GM18519 (cell line): ENCODE measurements around the gene FAM217A.
"Not testable (repeated sequence)": the region's sequence is repeated elsewhere in the genome, so short reads cannot be mapped to it uniquely, and the experiment has no call there.

Source experiments
- ATAC-seq: cut with Tn5 transposase; IDR thresholded peaks from one replicate; pipeline ENCODE4 v1.9.1; 2021; ENCODE audit warnings: mild to moderate bottlenecking, moderate library complexity; ENCODE audit not compliant: unreplicated experiment, low FRiP score

Gene FAM217A, protein sequence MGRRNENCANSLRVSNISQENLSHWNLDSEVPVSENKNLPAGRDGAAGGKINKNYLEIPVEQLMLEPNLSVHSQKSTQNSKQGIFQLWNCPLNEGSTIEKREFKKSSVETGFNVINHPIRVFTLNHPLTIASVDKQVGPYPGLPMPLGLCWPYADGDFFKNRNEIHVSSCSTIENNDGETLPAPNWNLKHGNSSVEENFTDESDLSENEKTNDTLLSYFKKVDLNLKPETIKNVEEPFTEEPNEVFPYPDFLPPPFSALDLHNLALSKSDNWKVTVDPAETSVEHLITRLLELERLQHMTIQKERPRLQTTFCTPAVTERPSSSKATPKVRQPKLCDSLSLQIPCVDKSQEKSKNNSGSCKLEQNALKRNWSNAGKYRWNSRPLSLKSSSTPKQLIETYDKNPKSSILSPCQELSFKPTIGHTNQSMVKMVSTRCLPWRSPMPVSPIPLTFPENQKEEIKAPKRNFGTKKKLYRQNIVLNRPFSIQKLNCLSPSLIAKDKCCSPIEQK

DNA sequence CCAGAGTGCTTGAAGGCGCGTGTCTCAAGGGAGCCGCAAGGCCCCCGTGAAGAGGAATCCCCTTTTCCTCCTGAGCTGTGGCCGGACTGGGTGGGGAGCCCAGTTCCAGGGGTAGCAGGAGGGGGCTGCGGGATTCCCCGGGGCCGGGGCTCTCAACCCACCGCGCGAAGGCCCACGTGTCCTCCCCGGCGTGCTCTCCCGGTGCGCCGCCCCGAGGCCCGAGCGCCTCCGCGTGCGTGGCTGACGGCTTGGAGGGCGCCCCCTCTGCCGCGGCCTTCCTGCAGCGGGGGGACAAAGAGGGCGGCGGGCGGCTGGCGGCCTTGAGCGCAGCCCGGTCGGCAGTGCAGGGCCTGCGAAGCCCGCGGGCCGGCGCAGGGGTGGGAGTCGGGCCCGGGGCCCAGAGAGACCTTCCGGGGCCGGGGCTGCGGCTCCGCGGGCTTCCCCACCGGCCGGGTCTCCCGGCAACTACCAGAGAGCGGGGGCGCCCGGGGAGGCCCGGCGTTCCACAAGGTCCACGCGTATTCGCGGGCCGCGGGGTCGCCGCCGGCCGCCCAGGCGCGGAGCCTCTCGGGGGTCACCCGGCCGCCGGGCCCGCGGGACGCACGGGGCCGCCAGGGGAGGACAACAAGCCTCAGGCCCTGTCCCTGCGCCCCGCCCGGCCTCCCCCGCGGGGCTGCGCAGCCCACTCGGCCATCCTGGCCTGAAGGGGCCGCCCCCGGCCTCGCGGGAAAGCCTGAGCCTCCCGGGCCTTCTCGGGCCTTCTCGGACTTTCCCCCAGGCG is at the start of gene FAM217A:
Gene FAM217A (minus strand): TSS at position 447 of the 781 bp plus-strand sequence. CDS start 1,723 bp downstream, outside the sequence.
- ATAC-seq, result no peak

DNA sequence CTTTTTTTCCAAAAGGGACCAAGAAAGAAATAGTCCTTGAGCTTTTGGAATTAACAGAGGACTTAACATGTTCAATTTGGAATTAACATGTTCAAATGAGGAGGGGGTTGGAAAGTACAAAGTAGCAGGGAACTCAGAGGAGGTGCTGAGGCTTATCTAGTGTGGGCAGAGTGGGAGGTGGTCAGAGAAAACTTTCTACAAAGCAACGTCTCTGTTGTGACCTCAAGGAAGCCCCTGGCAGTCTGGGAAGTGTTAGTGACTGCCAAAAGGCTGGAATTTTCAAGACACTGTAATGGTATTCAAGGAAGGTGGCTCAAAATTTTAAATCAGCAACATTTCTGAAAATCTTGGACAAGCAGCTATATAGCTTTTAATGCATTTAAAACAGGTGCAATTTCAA is 49.1 kb upstream of the FAM217A start:
- ATAC-seq, result no peak

DNA sequence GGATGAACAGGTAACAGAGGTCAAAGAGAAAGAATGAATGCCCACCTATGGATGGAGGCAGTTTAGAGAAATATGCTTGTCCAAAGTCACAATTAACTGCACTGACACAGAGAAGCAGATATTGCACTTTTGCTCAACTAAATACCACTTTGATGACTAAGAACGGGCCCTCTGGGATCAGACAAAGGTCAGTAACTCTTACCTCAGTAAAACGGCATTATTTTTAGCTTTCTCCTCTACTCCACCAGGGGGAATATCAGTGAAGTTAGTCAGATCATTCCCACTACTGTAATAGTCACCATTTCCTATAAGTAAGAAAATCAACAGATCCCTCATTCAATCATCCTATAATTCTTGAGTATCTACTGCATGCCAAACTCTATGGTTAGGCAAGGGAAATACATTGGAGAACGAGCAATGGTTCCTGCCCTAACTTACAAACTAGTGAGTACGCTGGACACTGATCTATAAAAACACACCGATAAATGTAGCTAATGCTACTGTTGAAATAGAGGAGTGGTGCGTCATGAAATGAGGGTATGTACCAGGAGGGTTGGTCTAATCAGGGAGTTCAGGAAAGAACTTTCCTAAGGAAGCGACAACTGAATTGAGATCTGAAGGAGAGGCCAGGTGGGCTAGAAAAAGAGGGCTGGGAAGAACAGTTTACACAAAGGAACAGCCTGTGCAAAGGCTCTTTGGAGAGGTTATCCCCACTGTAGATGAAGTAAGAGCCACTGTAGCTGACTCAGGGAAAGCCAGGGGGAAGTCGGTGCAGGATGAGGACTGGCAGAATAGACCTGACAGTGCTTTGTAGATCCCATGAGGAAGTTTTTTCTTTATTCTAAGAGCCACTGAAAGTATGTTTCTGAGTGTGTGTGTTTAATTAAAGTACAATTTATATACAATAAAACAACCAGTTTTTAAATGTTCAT is 47.3 kb upstream of the FAM217A start:
- ATAC-seq, result no peak

DNA sequence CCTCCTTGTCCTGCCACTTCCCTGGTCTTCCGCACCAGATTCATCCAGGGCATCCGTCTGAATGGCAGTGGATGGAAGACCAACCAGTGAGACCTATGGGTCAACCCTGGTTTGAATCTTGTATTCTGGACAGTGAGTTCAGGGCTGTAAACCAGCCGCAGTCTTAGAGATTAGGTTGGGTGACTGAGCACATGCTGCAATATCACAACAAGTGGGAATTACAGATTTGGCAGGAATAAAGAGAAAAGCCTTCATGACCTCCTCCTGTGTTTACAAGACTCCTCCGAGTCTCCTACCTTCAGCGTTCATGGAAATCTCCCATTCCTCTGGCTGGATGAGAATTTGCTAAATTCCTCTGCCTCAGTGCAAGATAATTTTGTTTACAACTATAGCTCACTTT is 46.6 kb upstream of the FAM217A start:
- no peak for ATAC-seq

DNA sequence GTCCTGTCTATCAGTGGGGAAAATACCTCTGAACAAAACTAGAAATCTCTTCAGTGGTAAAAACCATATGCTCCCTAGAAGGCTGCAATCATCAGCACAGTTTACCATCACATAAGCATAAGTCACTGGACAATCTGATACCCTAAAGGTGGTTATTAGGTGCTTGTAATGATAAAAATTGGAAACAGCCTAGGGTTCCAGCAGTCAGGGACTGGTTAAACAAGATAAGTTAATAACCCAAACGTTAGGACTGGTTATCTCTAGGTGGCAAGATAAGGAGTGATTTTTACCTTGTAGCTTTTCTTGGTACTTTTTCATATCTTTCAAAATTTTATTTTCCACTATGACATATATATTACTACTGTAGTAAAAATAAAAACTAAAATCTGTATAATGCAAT is 45.4 kb upstream of the FAM217A start:
- no peak for ATAC-seq

DNA sequence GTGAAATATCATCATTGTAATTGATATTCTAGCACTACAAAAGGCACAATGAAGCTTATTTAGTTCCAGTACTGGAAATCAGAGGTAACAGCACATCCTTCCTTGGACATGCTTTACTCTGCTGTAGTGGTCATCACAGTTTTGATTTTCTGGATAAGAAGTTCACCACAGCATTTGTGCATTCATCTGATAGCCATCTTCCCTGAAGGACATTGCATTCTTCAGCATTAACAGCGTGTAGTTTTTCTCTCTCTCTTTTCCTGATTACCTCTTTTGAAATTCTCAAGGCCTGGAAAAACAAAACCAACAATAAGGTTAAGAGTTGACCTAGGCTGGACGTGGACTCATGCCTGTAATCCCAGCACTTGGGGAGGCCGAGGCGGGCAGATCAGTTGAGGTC is 36.8 kb upstream of the FAM217A start:
- ATAC-seq, result no peak

DNA sequence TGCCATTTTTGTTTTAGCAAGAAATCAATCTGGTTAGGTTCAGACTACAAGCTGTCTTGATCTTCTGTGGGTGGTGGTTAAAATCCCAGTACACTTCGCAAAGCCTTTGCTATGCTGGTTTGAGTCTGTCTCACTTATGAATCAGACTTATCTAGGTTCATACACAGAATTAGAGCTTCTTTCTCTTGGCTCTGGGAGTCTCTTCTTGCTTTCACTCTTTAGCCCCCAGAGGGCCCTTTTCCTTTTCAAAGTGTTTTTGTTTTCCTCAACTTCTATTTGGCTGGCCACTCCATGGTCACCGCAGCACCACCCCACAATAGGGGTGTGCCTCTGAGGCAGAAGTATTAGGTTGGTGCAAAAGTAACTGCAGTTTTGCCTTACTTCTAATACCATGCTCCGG is 35.2 kb upstream of the FAM217A start:
- ATAC-seq, result no peak

DNA sequence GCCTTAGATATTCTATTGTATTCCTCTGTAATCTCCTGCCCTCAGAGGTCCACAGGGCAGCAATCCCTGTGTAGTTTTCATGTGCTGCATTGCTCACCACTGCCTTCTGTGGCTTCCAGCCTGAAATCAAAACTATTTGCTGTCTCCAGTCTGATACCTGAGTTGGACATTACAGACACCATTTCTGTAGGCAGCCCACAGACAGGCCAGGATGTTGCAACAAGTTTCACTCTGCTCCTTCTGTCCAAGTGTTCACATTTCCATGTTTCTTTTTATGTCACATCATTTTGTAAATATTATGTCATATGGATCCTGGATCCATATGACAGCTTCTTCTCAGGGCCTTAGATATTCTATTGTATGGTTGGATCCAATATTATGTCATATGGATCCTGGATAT is 34.7 kb upstream of the FAM217A start:
- ATAC-seq, result no peak

DNA sequence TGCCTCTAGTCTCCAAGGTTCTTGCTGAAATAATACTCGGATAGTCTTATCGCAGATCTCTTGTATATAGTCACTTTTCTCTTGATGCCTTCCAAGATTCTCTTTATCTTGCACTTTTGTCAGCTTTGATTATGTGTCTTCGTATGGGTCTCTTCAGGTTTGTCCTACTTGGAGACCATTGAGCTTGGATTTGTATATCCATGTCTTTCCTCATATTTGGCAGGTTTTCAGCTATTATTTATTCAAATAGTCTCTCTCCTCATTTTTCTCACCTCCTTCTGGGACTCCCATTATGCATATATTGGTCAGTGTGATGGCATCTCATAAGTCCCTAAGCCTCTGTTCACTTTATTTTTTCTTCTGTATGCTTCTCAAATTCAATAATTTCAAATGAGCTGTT is 33.4 kb upstream of the FAM217A start:
- ATAC-seq, result no peak

DNA sequence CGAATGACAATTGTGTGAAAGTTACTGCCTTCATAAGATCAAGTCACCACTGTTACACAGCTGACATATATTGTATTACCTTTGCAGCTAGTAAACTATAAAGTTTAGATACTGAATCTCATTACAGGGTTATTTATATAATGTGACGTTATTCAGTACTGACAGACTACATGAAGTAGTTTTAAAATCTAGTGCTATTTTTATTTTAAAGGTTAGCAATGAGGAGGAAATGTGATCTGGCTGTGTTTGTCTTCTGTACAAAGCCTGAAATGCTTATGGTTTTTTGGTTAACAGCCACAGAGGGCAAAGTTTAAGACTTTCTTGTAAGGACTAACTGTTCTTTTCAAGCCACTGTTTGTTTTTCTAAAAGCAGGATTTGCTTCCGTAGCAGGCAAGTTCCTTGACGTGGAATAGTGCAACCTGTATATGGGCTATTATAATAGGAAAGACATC is 30.5 kb upstream of the FAM217A start:
- not testable (repeated sequence) for ATAC-seq

DNA sequence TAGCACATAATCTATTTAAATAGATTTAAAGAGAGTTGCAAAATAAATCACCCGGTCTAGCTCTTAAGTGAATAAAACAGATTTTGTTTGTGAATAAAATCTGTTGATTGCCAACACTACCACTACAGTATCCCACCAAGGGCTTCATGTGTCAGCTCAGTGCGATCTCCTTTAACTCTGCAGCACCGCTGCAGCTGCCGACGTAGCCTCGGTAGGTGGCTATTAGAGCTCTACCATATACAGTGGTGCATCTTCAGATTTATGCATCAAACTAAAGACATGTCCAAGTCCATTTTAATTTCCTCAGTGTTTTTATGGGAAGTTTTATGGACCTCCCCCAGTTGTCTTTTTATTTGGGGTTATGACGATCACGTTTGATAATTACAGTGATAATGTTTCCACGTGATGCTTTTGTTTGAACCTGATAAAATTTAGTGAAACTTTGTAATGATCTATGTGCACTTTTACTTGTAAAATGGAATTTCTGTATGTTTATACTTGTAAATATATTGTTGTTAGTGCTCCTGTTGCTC is 29.7 kb upstream of the FAM217A start:
- no peak for ATAC-seq

DNA sequence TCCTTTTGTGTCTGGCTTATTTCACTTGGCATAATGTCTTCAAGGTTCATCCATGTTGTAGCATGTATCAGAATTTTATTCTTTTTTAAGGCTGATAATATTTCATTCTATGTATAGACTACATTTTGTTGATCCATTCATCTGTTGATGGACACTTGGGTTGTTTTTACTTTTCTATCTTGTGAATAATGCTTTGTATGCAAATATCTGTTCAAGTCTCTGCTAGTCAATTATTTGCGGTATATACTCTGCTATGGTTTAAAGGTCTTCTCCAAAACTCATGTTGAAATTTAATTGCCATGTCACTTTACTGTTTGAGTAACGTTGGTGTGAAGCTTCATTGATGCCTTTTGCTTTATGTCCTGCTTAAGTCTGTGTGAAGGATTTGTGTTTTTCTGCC is 28.9 kb upstream of the FAM217A start:
- no peak for ATAC-seq

DNA sequence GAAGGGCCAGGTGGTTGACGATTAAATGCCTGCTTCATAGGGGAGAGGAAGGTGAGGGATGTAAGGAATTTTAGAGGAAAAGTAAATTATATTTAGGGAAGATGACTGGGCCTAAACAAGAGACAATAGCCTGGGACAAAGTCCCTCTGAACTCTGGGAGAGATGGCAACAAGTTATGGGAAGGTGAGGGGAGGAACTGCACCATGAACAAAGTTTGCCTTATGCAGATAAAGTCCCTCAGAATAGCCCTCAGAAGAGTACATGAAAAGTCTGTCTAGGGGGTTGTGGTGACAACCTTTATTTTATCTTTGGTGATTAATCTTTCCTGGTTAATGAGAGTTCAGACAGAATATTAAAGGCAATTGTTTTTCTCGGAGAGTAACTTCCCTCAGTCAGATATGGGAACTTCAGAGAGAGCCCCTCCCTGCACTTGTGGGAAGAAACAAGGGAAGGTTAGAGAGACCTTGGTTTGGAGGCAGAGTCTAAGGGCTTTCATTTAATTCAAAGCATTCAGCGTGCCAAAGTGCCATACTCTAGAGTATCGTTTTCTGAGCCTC is 27.1 kb upstream of the FAM217A start:
- no peak for ATAC-seq

DNA sequence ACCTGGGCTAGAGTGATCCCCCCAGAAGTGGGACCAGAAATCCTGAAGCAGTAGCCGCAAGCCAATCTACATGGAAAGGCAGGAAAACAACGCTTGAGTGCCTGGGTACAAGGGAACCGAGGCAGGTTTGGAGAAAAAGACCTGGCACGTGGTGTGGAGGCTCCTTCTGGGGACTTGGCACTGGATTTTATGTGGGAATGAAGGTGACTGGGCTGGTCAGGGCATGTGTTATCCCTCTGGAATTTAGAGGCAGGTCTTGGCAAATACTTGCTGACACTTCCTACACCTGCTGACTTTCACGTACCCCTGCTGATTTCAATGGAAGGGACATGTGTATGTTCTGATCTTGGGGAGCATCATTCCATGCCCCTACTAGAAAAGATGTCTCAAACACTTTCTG is 25.0 kb upstream of the FAM217A start:
- no peak for ATAC-seq

DNA sequence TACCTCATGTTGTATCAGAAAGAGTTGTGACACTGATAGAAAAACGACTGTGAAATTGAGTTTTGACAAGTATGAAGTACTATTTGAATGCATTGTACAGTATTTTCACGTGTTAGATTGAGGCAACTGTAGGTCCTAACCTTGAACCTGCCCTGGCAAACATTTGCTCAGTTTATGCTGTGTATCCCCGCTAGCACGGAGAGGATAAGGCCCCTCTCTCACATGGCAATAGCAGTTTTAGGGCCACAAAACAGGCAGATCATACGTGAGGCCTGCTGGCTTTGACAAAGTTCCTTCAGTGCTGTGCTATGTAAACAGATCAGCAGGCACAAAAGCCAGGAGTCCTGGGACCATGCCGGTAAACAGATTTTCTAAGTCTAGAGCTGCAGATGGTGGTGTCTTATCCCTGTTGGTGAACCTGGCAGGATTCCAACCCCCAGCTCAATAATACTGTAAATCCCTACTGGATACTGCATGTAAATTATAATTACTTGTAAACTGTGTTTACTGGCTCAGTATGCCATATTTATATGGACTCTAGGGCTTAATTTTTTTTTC is 23.8 kb upstream of the FAM217A start:
- ATAC-seq, result no peak

DNA sequence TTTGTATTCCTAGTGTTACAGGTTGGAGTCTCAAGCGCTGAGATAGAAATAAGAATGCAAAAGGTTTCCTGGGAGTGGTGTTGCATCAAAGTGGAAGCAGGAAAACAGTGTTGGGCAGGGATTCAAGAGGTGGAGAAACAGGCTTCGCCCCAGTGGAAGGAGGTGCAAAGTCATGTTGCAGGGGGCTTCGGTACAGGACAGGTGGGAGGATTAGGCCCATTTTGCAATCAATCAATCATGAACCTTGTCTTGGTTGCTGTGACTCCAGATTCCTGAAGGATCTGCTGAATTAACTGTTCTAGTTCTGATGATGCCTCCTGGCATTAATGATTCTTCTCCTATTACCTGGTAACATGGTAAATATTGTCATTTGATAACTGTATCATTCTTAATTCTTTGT is 22.4 kb upstream of the FAM217A start:
- no peak for ATAC-seq

DNA sequence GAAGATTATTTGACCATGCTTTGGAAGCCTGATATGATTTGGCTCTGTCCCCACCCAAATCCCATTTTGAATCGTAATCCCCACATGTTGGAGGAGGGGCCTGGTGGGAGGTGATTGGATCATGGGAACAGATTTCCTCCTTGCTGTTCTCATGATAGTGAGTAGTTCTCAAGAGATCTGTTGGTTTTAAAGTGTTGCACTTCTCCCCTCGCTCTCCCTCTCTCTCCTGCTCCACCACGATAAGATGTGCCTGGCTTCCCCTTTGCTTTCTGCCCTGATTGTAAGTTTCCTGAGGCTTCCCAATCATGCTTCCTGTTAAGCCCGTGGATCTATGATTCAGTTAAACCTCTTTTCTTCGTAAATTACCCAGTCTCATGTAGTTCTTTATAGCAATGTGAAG is 21.7 kb upstream of the FAM217A start:
- ATAC-seq, result no peak

DNA sequence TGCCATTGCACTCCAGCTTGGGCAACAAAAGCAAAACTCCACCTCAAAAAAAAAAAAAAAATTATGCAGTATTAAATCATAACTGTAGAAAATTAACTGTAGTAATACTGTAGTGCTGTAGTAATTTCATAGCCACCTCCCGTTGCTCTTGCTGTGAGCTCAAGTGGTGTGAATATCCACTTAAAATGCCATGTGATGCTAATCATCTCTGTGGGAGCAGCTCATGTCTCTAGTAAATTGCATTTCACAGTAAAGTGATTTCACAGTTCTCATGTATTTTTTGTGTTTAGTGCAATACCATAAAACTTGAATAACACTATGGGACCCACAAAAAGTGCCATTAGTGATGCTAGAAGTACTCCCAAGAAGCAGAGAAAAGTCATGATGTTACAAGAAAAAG is 14.4 kb upstream of the FAM217A start:
- ATAC-seq, result no peak

DNA sequence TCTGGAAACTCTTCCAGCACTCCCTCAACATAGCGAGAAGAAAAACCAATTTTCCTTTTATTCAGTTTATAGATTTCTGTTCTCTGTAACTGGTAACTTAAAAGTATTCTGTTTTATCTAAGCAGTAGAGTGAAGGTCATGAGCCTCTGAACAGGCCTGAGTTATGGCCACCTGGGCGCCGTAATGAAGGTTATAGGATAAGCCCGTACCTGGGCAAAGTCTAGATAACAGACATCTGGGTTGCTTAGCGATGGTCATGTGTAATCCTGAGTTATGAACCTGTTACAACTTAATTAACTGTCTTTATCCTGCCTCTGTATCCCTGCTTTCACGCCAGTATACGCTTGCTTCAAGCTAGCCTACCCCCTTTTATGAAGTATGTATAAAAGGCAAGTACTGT is 13.0 kb upstream of the FAM217A start:
- no peak for ATAC-seq

DNA sequence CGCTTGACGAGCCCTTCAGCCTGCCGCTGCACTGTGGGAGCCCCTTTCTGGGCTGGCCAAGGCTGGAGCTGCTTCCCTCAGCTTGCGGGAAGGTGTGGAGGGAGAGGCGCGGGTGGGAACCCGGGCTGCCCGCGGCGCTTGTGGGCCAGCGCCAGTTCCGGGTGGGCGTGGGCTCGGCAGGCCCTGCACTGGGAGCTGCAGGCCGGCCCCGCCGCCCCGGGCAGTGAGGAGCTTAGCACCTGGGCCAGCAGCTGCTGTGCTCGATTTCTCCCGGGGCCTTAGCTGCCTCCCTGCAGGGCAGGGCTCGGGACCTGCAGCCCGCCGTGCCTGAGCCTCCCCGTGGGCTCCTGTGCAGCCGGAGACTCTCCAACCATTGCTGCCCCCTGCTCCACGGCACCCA is 11.1 kb upstream of the FAM217A start:
- not testable (repeated sequence) for ATAC-seq
